ENCODE measurements around the gene RHOB. TPM values are rescaled to one million over a fixed set of nuclear protein-coding genes. Genes with fewer than 3 reads are reported as not detected.

RHOB gene
- total and polyA plus RNA-seq, 2 experiments from 2014 or later = 146 to 429 TPM

DNA sequence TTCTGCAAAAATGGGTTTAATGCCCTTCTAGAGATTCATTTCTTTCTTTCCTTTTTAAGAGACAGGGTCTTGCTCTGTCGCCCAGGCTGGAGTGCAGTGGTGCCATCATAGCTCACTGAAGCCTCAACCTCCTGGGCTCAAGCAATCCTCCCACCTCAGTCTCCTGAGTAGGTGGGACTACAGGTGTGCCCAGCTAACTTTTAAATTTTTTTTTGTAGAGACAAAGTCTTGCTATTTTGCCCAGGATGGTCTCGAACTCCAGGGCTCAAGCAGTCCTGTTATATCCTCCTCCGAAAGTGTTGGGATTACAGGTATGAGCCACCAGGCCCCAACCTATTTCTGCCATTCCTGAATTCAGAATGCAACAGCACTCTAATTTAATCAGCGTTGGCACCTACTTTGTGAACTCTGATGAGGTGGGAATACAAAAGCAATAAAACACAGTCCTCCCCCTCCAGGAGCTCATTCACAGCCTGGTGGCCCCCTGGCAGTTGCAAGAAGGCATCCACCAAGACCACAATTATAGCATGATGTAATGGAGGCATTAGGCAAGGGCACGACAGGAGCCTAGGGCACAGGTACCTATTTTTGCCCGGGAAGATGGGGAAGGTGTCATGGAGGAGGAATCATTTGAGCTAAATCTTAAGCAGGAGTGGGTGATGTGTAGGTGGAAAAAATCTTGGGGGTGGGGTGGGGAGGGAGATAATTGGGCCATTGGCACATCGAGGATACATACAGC, 5.1 kb downstream of the RHOB start:
- no peak overlapping the region for H2AFZ ChIP-seq
- H4K20me1 ChIP-seq (ENCODE audit: insufficient read depth, poor library complexity, severe bottlenecking) = peaks cover 28% of the 10 kb centered on the region
- H3K27me3 ChIP-seq = no peaks in the 10 kb centered on the region
- H3K4me3 ChIP-seq = no peak overlapping the region
- H3K27ac ChIP-seq = peak overlapping the region; percentile 93
- H3K9me3 ChIP-seq (ENCODE audit: low read depth) = no peaks in the 10 kb centered on the region
- peaks cover 25% of the 10 kb centered on the region for H3K79me2 ChIP-seq
- peak overlapping the region; percentile 84 for H3K4me2 ChIP-seq
- no peaks in the 10 kb centered on the region for H3K36me3 ChIP-seq (replicated peaks; ENCODE audit: insufficient read depth, low read depth)
- TF ChIP-seq, protein P1, sequence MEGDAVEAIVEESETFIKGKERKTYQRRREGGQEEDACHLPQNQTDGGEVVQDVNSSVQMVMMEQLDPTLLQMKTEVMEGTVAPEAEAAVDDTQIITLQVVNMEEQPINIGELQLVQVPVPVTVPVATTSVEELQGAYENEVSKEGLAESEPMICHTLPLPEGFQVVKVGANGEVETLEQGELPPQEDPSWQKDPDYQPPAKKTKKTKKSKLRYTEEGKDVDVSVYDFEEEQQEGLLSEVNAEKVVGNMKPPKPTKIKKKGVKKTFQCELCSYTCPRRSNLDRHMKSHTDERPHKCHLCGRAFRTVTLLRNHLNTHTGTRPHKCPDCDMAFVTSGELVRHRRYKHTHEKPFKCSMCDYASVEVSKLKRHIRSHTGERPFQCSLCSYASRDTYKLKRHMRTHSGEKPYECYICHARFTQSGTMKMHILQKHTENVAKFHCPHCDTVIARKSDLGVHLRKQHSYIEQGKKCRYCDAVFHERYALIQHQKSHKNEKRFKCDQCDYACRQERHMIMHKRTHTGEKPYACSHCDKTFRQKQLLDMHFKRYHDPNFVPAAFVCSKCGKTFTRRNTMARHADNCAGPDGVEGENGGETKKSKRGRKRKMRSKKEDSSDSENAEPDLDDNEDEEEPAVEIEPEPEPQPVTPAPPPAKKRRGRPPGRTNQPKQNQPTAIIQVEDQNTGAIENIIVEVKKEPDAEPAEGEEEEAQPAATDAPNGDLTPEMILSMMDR (IDR thresholded peaks at IDR 0.05; ENCODE audit: poor library complexity) = no peak
- TF ChIP-seq EZH2 (IDR thresholded peaks at IDR 0.05; ENCODE audit: borderline replicate concordance) (no peak), EZH2phosphoT487 (IDR thresholded peaks at IDR 0.05; ENCODE audit: low read depth, severe bottlenecking, unreplicated experiment) (no peak)
- no peak for DNase-seq (ENCODE audit: low spot score)
- 93% methylated on average over 7 of the region's 7 CpGs for whole genome bisulfite sequencing (ENCODE audit: low lambda C conversion rate, missing lambda C conversion rate)
- H3K4me1 ChIP-seq (ENCODE audit: insufficient read depth) = peaks cover 21% of the 10 kb centered on the region
- H3K9me2 ChIP-seq (replicated peaks; ENCODE audit: insufficient read depth) = no peaks in the 10 kb centered on the region

DNA sequence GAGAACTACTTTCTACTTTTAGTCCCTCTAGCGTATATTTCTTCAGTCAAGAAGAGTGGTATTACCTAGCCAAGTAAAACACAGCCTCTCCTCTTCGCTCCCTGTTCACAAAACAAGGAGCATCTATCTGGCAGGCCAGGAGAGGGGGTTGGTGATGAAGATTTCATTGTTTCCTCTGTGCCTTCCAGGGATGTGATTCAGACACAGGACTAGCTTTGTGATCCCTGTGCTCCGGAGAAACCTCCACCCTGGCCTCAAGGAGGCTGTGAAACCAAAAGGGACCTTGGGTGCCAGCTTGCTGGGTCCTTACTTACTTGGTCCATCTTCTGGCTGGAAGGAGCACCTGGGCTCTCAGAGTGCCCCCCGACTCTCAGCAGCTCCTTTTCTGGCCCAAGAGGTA, 5.7 kb downstream of the RHOB start:
- no peak for DNase-seq (ENCODE audit: low spot score)
- no peak overlapping the region for H3K4me2 ChIP-seq
- no peaks in the 10 kb centered on the region for H3K9me3 ChIP-seq (ENCODE audit: low read depth)
- H3K4me1 ChIP-seq (ENCODE audit: insufficient read depth) = peaks cover 21% of the 10 kb centered on the region
- peaks cover 23% of the 10 kb centered on the region for H4K20me1 ChIP-seq (ENCODE audit: insufficient read depth, poor library complexity, severe bottlenecking)
- H3K9me2 ChIP-seq (replicated peaks; ENCODE audit: insufficient read depth) = no peaks in the 10 kb centered on the region
- TF ChIP-seq EZH2phosphoT487 (IDR thresholded peaks at IDR 0.05; ENCODE audit: low read depth, severe bottlenecking, unreplicated experiment) (no peak), EZH2 (IDR thresholded peaks at IDR 0.05; ENCODE audit: borderline replicate concordance) (no peak)
- TF ChIP-seq, protein P1 (IDR thresholded peaks at IDR 0.05; ENCODE audit: poor library complexity) = peak; percentile 21
- 70% methylated on average over 4 of the region's 4 CpGs for WGBS (ENCODE audit: low lambda C conversion rate, missing lambda C conversion rate)
- peaks cover 20% of the 10 kb centered on the region for H3K79me2 ChIP-seq
- no peak overlapping the region for H3K4me3 ChIP-seq
- no peak overlapping the region for H3K27ac ChIP-seq
- H3K36me3 ChIP-seq (replicated peaks; ENCODE audit: insufficient read depth, low read depth) = no peaks in the 10 kb centered on the region
- no peaks in the 10 kb centered on the region for H3K27me3 ChIP-seq
- no peak overlapping the region for H2AFZ ChIP-seq

DNA sequence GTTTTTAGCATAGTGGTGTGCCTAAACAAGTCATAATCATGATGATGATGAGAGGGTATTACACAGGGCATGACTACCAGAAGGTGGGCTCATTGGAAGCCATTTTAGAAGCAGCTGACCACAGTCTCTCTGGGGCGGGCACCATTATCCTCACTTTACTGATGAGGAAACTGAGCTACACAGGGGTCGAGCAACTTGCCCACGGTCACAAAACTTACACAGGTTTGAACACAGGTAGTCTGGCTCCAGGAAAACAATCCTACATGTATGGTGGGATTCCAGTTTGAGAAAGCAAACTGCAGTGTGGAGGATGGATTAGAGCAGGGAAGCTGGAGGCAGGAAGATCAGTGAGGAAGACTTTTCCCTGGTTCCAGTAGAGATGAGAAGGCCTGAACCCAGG, 6.2 kb downstream of the RHOB start:
- Histone ChIP-seq H3K9me2 (replicated peaks; ENCODE audit: insufficient read depth) (no peaks in the 10 kb centered on the region), H3K36me3 (replicated peaks; ENCODE audit: insufficient read depth, low read depth) (no peaks in the 10 kb centered on the region), H4K20me1 (ENCODE audit: insufficient read depth, poor library complexity, severe bottlenecking) (peaks cover 18% of the 10 kb centered on the region), H3K27me3 (no peaks in the 10 kb centered on the region), H3K4me3 (no peak overlapping the region), H3K79me2 (peaks cover 14% of the 10 kb centered on the region), H3K27ac (no peak overlapping the region), H3K4me1 (ENCODE audit: insufficient read depth) (peaks cover 21% of the 10 kb centered on the region), H3K4me2 (no peak overlapping the region), H3K9me3 (ENCODE audit: low read depth) (no peaks in the 10 kb centered on the region), H2AFZ (no peak overlapping the region)
- DNase-seq (ENCODE audit: low spot score) = no peak
- TF ChIP-seq, protein P1 (IDR thresholded peaks at IDR 0.05; ENCODE audit: poor library complexity) = no peak
- TF ChIP-seq EZH2phosphoT487 (IDR thresholded peaks at IDR 0.05; ENCODE audit: low read depth, severe bottlenecking, unreplicated experiment) (no peak), EZH2 (IDR thresholded peaks at IDR 0.05; ENCODE audit: borderline replicate concordance) (no peak)
- 98% methylated on average over 3 of the region's 3 CpGs for WGBS (ENCODE audit: low lambda C conversion rate, missing lambda C conversion rate)

Measured in hepatocyte (in vitro differentiated cells).